ENCODE results near the gene CNN2. TPM values are rescaled to one million over a fixed set of nuclear protein-coding genes. Genes with fewer than 3 reads are reported as not detected.

CNN2 gene
- total and polyA plus RNA-seq, 2 donors (not counting 1 experiment from before 2014, with no cell fraction given): 198 to 301 TPM

GRCh38 chr19:999379-999719 is 27.1 kb upstream of the CNN2 start:
- Histone ChIP-seq H3K4me1 (ENCODE audit: control insufficient read depth in 2 of 2, insufficient read depth in 2 of 2, low read length in 2 of 2) (peaks cover 22 to 23% of the 10 kb centered on the region in 2 donors), H3K4me3 (ENCODE audit: control extremely low read depth in 1 of 5, extremely low read depth in 1 of 5, insufficient read depth in 1 of 5, low read depth in 2 of 5, low read length in 4 of 5) (no peak overlapping the region), H3K4me2 (replicated peaks; ENCODE audit: low read depth, low read length, poor library complexity, severe bottlenecking) (no peak overlapping the region), H4K20me1 (ENCODE audit: control insufficient read depth, insufficient read depth, low read length, poor library complexity, severe bottlenecking) (peaks cover 19% of the 10 kb centered on the region), H3K9ac (ENCODE audit: low read length) (no peak overlapping the region), H3K27ac (ENCODE audit: low read length in 2 of 2) (no peak overlapping the region), H3K79me2 (ENCODE audit: control insufficient read depth, insufficient read depth, low read length) (no peaks in the 10 kb centered on the region), H3K36me3 (replicated peaks in 1 of 2; ENCODE audit: control extremely low read depth in 1 of 2, control insufficient read depth in 1 of 2, extremely low read depth in 1 of 2, insufficient read depth in 2 of 2, low read length in 1 of 2) (peaks cover 0 to 5% of the 10 kb centered on the region in 2 experiments), H2AFZ (ENCODE audit: insufficient read depth, low read depth, low read length, poor library complexity, severe bottlenecking) (no peak overlapping the region), H3K9me3 (ENCODE audit: control extremely low read depth in 1 of 3, control insufficient read depth in 2 of 3, insufficient read depth in 1 of 3, low read length in 2 of 3) (peaks cover 0 to 6% (median 0%) of the 10 kb centered on the region in 3 donors), H3K27me3 (replicated peaks in 1 of 4; ENCODE audit: control extremely low read depth in 1 of 4, control insufficient read depth in 3 of 4, insufficient read depth in 4 of 4, low read length in 3 of 4) (peaks cover 0 to 67% (median 34%) of the 10 kb centered on the region in 4 experiments)
- ChIA-PET CTCF (interaction anchor here (2.4 kb wide), 1 partner anchor 15 kb away, joined by 8 read pairs; the partner anchor contains the start of gene WDR18), POLR2A (no interaction called here)
- WGBS (ENCODE audit: insufficient coverage): 53% methylated on average over 3 of the region's 3 CpGs
- Mint-ChIP-seq H3K9me3 (ENCODE audit: insufficient read depth) (no peaks in the 10 kb centered on the region), H3K27ac (no peak overlapping the region), H3K4me3 (peak overlapping the region; percentile 67), H3K4me1 (peaks cover 16% of the 10 kb centered on the region), H3K27me3 (peaks cover 27% of the 10 kb centered on the region)
- no peak for TF ChIP-seq EZH2 (IDR thresholded peaks at IDR 0.05; ENCODE audit: borderline replicate concordance, insufficient read depth, low read depth, low read length, poor library complexity, severe bottlenecking)
- no peak for TF ChIP-seq CTCF (IDR thresholded peaks at IDR 0.05)
- intact Hi-C loops (cut with micrococcal nuclease): no loop called here
- DNase-seq: no peak
- ATAC-seq (ENCODE audit: low read depth): no peak

DNA sequence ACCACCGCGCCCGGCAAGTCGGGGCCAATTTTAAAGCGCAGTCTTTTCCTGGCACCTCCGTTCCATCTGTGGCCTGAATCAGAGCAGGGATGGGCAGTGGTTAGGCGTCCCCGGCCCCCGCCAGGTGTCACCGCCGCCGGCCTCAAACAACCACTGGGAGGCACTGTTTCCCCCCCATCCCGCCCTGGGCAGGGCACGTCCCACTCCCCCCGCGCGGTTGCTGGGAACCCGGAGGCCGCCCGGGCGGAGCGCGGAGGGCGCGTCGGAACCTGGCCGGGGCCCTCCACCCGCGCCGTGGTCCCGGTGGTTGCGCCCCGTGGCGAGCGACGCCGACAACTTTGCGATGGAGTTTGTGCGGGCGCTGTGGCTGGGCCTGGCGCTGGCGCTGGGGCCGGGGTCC is 26.3 kb upstream of the CNN2 start, which contains the start of gene GRIN3B:
Gene GRIN3B (plus strand): TSS at position 325 of the 400 bp plus-strand sequence. CDS start 19 bp downstream, at position 344.
- H3K9me3 Mint-ChIP-seq (ENCODE audit: insufficient read depth): no peaks in the 10 kb centered on the region
- H3K4me2 ChIP-seq (replicated peaks; ENCODE audit: low read depth, low read length, poor library complexity, severe bottlenecking): peak within 1 kb of the TSS; percentile 72
- no peak within 1 kb of the TSS for H3K9ac ChIP-seq (ENCODE audit: low read length)
- intact Hi-C loops (cut with micrococcal nuclease): no loop called here
- H3K4me1 ChIP-seq (ENCODE audit: control insufficient read depth in 2 of 2, insufficient read depth in 2 of 2, low read length in 2 of 2): peaks cover 22 to 23% of the 10 kb centered on the region in 2 donors
- H3K27ac ChIP-seq (ENCODE audit: low read length in 2 of 2): no peak within 1 kb of the TSS
- ChIA-PET CTCF (interaction anchor here (0.6 kb wide), 1 partner anchor 80 kb away, joined by 3 read pairs; no protein-coding TSS in a partner anchor), POLR2A (no interaction called here)
- peak; percentile 22 for ATAC-seq (ENCODE audit: low read depth)
- H3K27me3 ChIP-seq (replicated peaks in 1 of 4; ENCODE audit: control extremely low read depth in 1 of 4, control insufficient read depth in 3 of 4, insufficient read depth in 4 of 4, low read length in 3 of 4): peaks cover 0 to 67% (median 34%) of the 10 kb centered on the region in 4 experiments
- peak within 1 kb of the TSS in 2 of 5 experiments; percentile 8 to 15 for H3K4me3 ChIP-seq (ENCODE audit: control extremely low read depth in 1 of 5, extremely low read depth in 1 of 5, insufficient read depth in 1 of 5, low read depth in 2 of 5, low read length in 4 of 5)
- no peak within 1 kb of the TSS for H3K27ac Mint-ChIP-seq
- peaks cover 16% of the 10 kb centered on the region for H3K4me1 Mint-ChIP-seq
- under 1% methylated on average over 43 of the region's 43 CpGs for WGBS (ENCODE audit: insufficient coverage)
- H3K79me2 ChIP-seq (ENCODE audit: control insufficient read depth, insufficient read depth, low read length): no peaks in the 10 kb centered on the region
- peak; percentile 78 for DNase-seq
- no peak for TF ChIP-seq EZH2 (IDR thresholded peaks at IDR 0.05; ENCODE audit: borderline replicate concordance, insufficient read depth, low read depth, low read length, poor library complexity, severe bottlenecking)
- TF ChIP-seq CTCF (IDR thresholded peaks at IDR 0.05): peak; percentile 56
- no peaks in the 10 kb centered on the region for H3K36me3 ChIP-seq (replicated peaks in 1 of 2; ENCODE audit: control extremely low read depth in 1 of 2, control insufficient read depth in 1 of 2, extremely low read depth in 1 of 2, insufficient read depth in 2 of 2, low read length in 1 of 2)
- peak within 1 kb of the TSS; percentile 67 for H3K4me3 Mint-ChIP-seq
- peaks cover 27% of the 10 kb centered on the region for H3K27me3 Mint-ChIP-seq
- peaks cover 0 to 6% (median 0%) of the 10 kb centered on the region in 3 donors for H3K9me3 ChIP-seq (ENCODE audit: control extremely low read depth in 1 of 3, control insufficient read depth in 2 of 3, insufficient read depth in 1 of 3, low read length in 2 of 3)
- H2AFZ ChIP-seq (ENCODE audit: insufficient read depth, low read depth, low read length, poor library complexity, severe bottlenecking): no peak within 1 kb of the TSS
- H4K20me1 ChIP-seq (ENCODE audit: control insufficient read depth, insufficient read depth, low read length, poor library complexity, severe bottlenecking): peaks cover 19% of the 10 kb centered on the region

All from B cell (primary cell).